ENCODE measurements around the gene AWAT2. TPM values are rescaled to one million over a fixed set of nuclear protein-coding genes. Genes with fewer than 3 reads are reported as not detected.

Gene AWAT2
- total and polyA plus RNA-seq, 4 donors = not detected

DNA sequence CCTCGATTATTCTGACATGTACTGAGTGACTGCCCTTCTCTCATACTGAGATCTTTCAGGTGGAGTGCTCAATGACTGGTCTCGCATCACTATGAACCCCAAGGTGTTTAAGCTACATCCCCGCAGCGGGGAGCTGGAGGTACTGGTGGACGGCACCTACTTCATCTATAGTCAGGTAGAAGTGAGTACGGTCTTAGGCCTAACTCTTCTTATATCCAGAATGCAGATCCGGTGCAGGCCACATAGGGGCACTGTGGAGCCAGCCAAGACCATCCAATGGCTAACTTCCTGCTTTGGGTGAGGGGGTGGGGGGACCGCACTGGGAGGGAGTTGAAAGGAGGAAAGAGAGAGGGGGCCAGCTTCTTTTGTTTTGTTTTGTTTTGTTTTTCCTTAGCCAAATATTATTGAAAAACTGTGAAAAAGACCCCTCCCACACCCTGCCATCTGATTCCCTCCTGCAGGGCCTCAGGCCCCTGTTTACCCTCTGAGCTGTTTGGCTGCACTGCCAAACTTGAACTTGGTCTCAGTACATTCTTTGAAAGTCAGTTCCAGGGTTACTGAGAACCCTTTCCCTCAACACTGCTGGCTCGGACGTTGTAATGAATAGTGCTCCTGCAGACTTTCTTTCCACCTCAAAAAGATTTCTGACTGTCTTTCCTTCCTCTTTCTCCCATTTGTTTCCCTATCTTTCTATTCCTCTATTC is 16.2 kb downstream of the AWAT2 start:
- no peak overlapping the region for H3K27ac ChIP-seq (ENCODE audit: low read depth in 1 of 2, low read length in 2 of 2)
- H3K9me3 ChIP-seq (ENCODE audit: control insufficient read depth, low read length) = no peaks in the 10 kb centered on the region
- H3K27me3 ChIP-seq (ENCODE audit: control insufficient read depth in 1 of 2, insufficient read depth in 2 of 2, low read length in 1 of 2) = no peaks in the 10 kb centered on the region
- 61 to 73% methylated on average over 10 of the region's 10 CpGs for WGBS, 2 donors
- H3K4me1 ChIP-seq (ENCODE audit: control insufficient read depth in 1 of 2, insufficient read depth in 2 of 2, low read length in 2 of 2) = no peaks in the 10 kb centered on the region
- ATAC-seq (ENCODE audit: low FRiP score) = no peak
- no peak for DNase-seq
- no peaks in the 10 kb centered on the region for H3K36me3 ChIP-seq (ENCODE audit: control insufficient read depth in 1 of 2, insufficient read depth in 2 of 2, low read length in 1 of 2)
- H3K4me3 ChIP-seq (ENCODE audit: low read length in 2 of 2) = no peak overlapping the region
- intact Hi-C loops (cut with DNase I) = loop anchor here in 1 of 2 donors (5.0 kb wide), 2 partner anchors 64 to 496 kb away; no protein-coding TSS in a partner anchor

GRCh38 chrX:70032792-70033191 is 16.9 kb downstream of the AWAT2 start:
- ATAC-seq (ENCODE audit: low FRiP score) (no peak), DNase-seq (no peak)
- Histone ChIP-seq H3K9me3 (ENCODE audit: control insufficient read depth, low read length) (no peaks in the 10 kb centered on the region), H3K4me3 (ENCODE audit: low read length in 2 of 2) (no peak overlapping the region), H3K4me1 (ENCODE audit: control insufficient read depth in 1 of 2, insufficient read depth in 2 of 2, low read length in 2 of 2) (no peaks in the 10 kb centered on the region), H3K27ac (ENCODE audit: low read depth in 1 of 2, low read length in 2 of 2) (no peak overlapping the region), H3K36me3 (ENCODE audit: control insufficient read depth in 1 of 2, insufficient read depth in 2 of 2, low read length in 1 of 2) (no peaks in the 10 kb centered on the region), H3K27me3 (ENCODE audit: control insufficient read depth in 1 of 2, insufficient read depth in 2 of 2, low read length in 1 of 2) (no peaks in the 10 kb centered on the region)
- intact Hi-C loops (cut with DNase I) = loop anchor here in 1 of 2 donors (5.0 kb wide), 2 partner anchors 65 to 495 kb away; no protein-coding TSS in a partner anchor
- 45 to 55% methylated on average over 2 of the region's 2 CpGs for whole genome bisulfite sequencing, 2 donors

GRCh38 chrX:70030301-70030767 is 19.4 kb downstream of the AWAT2 start:
- ATAC-seq (ENCODE audit: low FRiP score) (peak; percentile 47), DNase-seq (no peak)
- no peaks in the 10 kb centered on the region for H3K4me1 ChIP-seq (ENCODE audit: control insufficient read depth in 1 of 2, insufficient read depth in 2 of 2, low read length in 2 of 2)
- no peaks in the 10 kb centered on the region for H3K36me3 ChIP-seq (ENCODE audit: control insufficient read depth in 1 of 2, insufficient read depth in 2 of 2, low read length in 1 of 2)
- 5 to 6% methylated on average over 4 of the region's 4 CpGs for WGBS, 2 donors
- intact Hi-C loops (cut with DNase I) = loop anchor here in 1 of 2 donors (5.0 kb wide), 2 partner anchors 67 to 493 kb away; no protein-coding TSS in a partner anchor
- no peak overlapping the region for H3K27ac ChIP-seq (ENCODE audit: low read depth in 1 of 2, low read length in 2 of 2)
- H3K4me3 ChIP-seq (ENCODE audit: low read length in 2 of 2) = no peak overlapping the region
- H3K27me3 ChIP-seq (ENCODE audit: control insufficient read depth in 1 of 2, insufficient read depth in 2 of 2, low read length in 1 of 2) = no peaks in the 10 kb centered on the region
- no peaks in the 10 kb centered on the region for H3K9me3 ChIP-seq (ENCODE audit: control insufficient read depth, low read length)

DNA sequence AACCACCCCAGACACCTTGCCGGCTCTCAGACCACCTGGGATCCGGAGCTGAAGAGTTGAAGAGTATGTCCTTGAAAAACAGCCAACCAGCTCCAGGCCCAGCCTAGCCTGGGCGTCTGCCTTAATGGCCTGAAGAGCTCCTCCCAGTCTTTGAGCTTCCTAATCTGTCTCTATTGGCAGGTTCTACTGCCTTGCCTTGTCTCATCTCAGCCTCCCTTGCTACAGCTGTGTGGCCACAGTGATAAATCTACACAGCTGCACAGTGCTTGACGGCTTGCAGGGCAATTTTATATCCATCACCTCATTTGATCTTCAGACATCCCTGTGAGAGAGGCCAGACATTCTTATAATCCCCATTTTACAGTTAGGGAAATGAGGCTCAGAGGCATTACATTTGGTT is 19.9 kb downstream of the AWAT2 start:
- 60 to 77% methylated on average over 4 of the region's 4 CpGs for whole genome bisulfite sequencing, 2 donors
- no peaks in the 10 kb centered on the region for H3K27me3 ChIP-seq (ENCODE audit: control insufficient read depth in 1 of 2, insufficient read depth in 2 of 2, low read length in 1 of 2)
- no peaks in the 10 kb centered on the region for H3K9me3 ChIP-seq (ENCODE audit: control insufficient read depth, low read length)
- no peak overlapping the region for H3K27ac ChIP-seq (ENCODE audit: low read depth in 1 of 2, low read length in 2 of 2)
- H3K4me3 ChIP-seq (ENCODE audit: low read length in 2 of 2) = no peak overlapping the region
- H3K4me1 ChIP-seq (ENCODE audit: control insufficient read depth in 1 of 2, insufficient read depth in 2 of 2, low read length in 2 of 2) = no peaks in the 10 kb centered on the region
- no peaks in the 10 kb centered on the region for H3K36me3 ChIP-seq (ENCODE audit: control insufficient read depth in 1 of 2, insufficient read depth in 2 of 2, low read length in 1 of 2)
- ATAC-seq (ENCODE audit: low FRiP score) (no peak), DNase-seq (no peak)
- intact Hi-C loops (cut with DNase I) = loop anchor here in 1 of 2 donors (5.0 kb wide), 2 partner anchors 67 to 493 kb away; no protein-coding TSS in a partner anchor

DNA sequence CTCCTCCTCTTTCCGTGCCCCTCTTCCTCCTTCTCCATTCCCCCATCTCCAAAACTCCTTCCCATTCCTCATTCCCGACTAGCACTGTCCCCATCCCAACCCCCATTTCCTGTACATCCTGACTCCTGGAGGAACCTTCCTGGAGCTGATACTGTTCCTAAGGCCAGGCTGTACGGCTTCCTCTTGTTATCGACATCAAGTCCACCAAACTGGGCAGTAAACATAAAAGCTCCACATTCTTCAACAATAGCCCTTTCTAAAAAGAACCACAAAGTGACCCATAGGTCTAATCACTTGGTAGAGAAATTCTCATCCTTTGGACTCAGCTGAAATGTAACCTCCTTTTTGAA is 22.9 kb downstream of the AWAT2 start:
- Histone ChIP-seq H3K27ac (ENCODE audit: low read depth in 1 of 2, low read length in 2 of 2) (no peak overlapping the region), H3K27me3 (ENCODE audit: control insufficient read depth in 1 of 2, insufficient read depth in 2 of 2, low read length in 1 of 2) (no peaks in the 10 kb centered on the region), H3K4me1 (ENCODE audit: control insufficient read depth in 1 of 2, insufficient read depth in 2 of 2, low read length in 2 of 2) (no peaks in the 10 kb centered on the region), H3K36me3 (ENCODE audit: control insufficient read depth in 1 of 2, insufficient read depth in 2 of 2, low read length in 1 of 2) (no peaks in the 10 kb centered on the region), H3K4me3 (ENCODE audit: low read length in 2 of 2) (no peak overlapping the region), H3K9me3 (ENCODE audit: control insufficient read depth, low read length) (no peaks in the 10 kb centered on the region)
- ATAC-seq (ENCODE audit: low FRiP score) = no peak
- DNase-seq = no peak
- 70 to 76% methylated on average over 4 of the region's 4 CpGs for WGBS, 2 donors
- intact Hi-C loops (cut with DNase I) = no loop called here

- H3K4me1 ChIP-seq (ENCODE audit: control insufficient read depth in 1 of 2, insufficient read depth in 2 of 2, low read length in 2 of 2) = no peaks in the 10 kb centered on the region
- H3K9me3 ChIP-seq (ENCODE audit: control insufficient read depth, low read length) = no peaks in the 10 kb centered on the region
- DNase-seq (no peak), ATAC-seq (ENCODE audit: low FRiP score) (no peak)
- no peaks in the 10 kb centered on the region for H3K36me3 ChIP-seq (ENCODE audit: control insufficient read depth in 1 of 2, insufficient read depth in 2 of 2, low read length in 1 of 2)
- H3K27me3 ChIP-seq (ENCODE audit: control insufficient read depth in 1 of 2, insufficient read depth in 2 of 2, low read length in 1 of 2) = no peaks in the 10 kb centered on the region
- H3K27ac ChIP-seq (ENCODE audit: low read depth in 1 of 2, low read length in 2 of 2) = no peak overlapping the region
- 55 to 59% methylated on average over 1 of the region's 1 CpG for WGBS, 2 donors
- H3K4me3 ChIP-seq (ENCODE audit: low read length in 2 of 2) = no peak overlapping the region
- intact Hi-C loops (cut with DNase I) = no loop called here
Observed at GRCh38 chrX:70026112-70026850, 23.5 kb downstream of the AWAT2 start.

DNA sequence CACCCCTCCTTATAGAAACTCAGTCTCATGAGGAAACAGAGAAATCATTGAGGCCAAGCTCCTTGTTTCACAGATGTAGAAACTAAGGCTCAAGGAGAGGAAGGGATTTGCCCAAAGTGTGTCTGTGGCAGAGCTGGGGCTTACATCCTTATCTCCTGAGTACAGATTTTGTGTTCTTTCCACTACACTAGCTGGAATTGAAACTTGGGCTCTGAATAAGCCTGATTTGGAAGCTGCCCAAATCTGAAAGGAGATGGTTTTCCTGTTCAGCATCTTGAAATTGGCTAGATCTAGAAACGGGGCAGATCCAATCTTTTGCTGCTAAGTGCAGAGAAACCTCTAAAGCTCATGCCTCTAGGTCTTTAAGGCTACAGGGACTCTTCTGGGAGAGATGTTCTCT is 24.3 kb downstream of the AWAT2 start:
- ATAC-seq (ENCODE audit: low FRiP score) (no peak), DNase-seq (no peak)
- intact Hi-C loops (cut with DNase I) = no loop called here
- H3K27ac ChIP-seq (ENCODE audit: low read depth in 1 of 2, low read length in 2 of 2) = no peak overlapping the region
- no peaks in the 10 kb centered on the region for H3K4me1 ChIP-seq (ENCODE audit: control insufficient read depth in 1 of 2, insufficient read depth in 2 of 2, low read length in 2 of 2)
- no peaks in the 10 kb centered on the region for H3K9me3 ChIP-seq (ENCODE audit: control insufficient read depth, low read length)
- 9 to 11% methylated on average over 1 of the region's 1 CpG for WGBS, 2 donors
- H3K4me3 ChIP-seq (ENCODE audit: low read length in 2 of 2) = no peak overlapping the region
- no peaks in the 10 kb centered on the region for H3K27me3 ChIP-seq (ENCODE audit: control insufficient read depth in 1 of 2, insufficient read depth in 2 of 2, low read length in 1 of 2)
- H3K36me3 ChIP-seq (ENCODE audit: control insufficient read depth in 1 of 2, insufficient read depth in 2 of 2, low read length in 1 of 2) = no peaks in the 10 kb centered on the region

DNA sequence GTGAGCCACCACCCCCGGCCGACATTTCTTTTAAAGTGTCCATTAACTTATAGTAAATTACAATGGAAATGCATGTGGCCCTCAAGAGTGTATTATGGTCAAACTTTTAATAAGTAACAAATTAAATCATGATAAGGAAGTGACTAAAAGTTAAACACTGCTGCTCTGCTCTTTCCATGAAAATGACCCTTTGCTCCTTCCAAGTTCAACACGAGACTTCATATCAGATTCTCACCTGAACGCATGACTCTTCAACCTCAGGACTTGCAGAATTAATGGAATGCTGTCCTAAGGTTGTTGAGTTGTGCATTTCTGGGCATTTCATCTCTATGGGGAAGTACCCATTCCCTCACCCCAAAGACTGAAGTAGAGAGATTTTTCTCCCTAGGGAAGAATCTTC is 27.1 kb downstream of the AWAT2 start:
- Histone ChIP-seq H3K27me3 (ENCODE audit: control insufficient read depth in 1 of 2, insufficient read depth in 2 of 2, low read length in 1 of 2) (no peaks in the 10 kb centered on the region), H3K9me3 (ENCODE audit: control insufficient read depth, low read length) (no peaks in the 10 kb centered on the region), H3K27ac (ENCODE audit: low read depth in 1 of 2, low read length in 2 of 2) (no peak overlapping the region), H3K4me3 (ENCODE audit: low read length in 2 of 2) (no peak overlapping the region), H3K4me1 (ENCODE audit: control insufficient read depth in 1 of 2, insufficient read depth in 2 of 2, low read length in 2 of 2) (no peaks in the 10 kb centered on the region), H3K36me3 (ENCODE audit: control insufficient read depth in 1 of 2, insufficient read depth in 2 of 2, low read length in 1 of 2) (no peaks in the 10 kb centered on the region)
- DNase-seq = no peak
- intact Hi-C loops (cut with DNase I) = no loop called here
- ATAC-seq (ENCODE audit: low FRiP score) = no peak
- 89 to 97% methylated on average over 4 of the region's 4 CpGs for WGBS, 2 donors

GRCh38 chrX:70016513-70016912 is 33.2 kb downstream of the AWAT2 start:
- DNase-seq (no peak), ATAC-seq (ENCODE audit: low FRiP score) (no peak)
- Histone ChIP-seq H3K4me3 (ENCODE audit: low read length in 2 of 2) (no peak overlapping the region), H3K27ac (ENCODE audit: low read depth in 1 of 2, low read length in 2 of 2) (no peak overlapping the region), H3K27me3 (ENCODE audit: control insufficient read depth in 1 of 2, insufficient read depth in 2 of 2, low read length in 1 of 2) (no peaks in the 10 kb centered on the region), H3K9me3 (ENCODE audit: control insufficient read depth, low read length) (no peaks in the 10 kb centered on the region), H3K36me3 (ENCODE audit: control insufficient read depth in 1 of 2, insufficient read depth in 2 of 2, low read length in 1 of 2) (no peaks in the 10 kb centered on the region), H3K4me1 (ENCODE audit: control insufficient read depth in 1 of 2, insufficient read depth in 2 of 2, low read length in 2 of 2) (no peaks in the 10 kb centered on the region)
- intact Hi-C loops (cut with DNase I) = no loop called here
- 92 to 95% methylated on average over 2 of the region's 2 CpGs for WGBS, 2 donors
